HFFc6 (cell line): Measurements from ENCODE around the gene FREM3. TPM values are rescaled to one million over a fixed set of nuclear protein-coding genes. Genes with fewer than 3 reads are reported as not detected.

Experiments
- DNase-seq: peaks from one replicate; pipeline ENCODE4 v3.0.0-alpha.2; 2018
- H3K27ac Mint-ChIP-seq: 2 replicates; pipeline ENCODE4 v1.8.0; 2020; ENCODE audit warnings: mild to moderate bottlenecking, mixed read lengths
- H3K27me3 Mint-ChIP-seq: 2 replicates; pipeline ENCODE4 v1.8.0; 2021; ENCODE audit warnings: mild to moderate bottlenecking, moderate library complexity, mixed read lengths; ENCODE audit not compliant: insufficient read depth
- H3K36me3 Mint-ChIP-seq: 2 replicates; pipeline ENCODE4 v1.8.0; 2021; ENCODE audit warnings: low read depth, mixed read lengths
- H3K4me1 Mint-ChIP-seq: 2 replicates; pipeline ENCODE4 v1.8.0; 2020; ENCODE audit warnings: low read depth, mixed read lengths
- H3K4me3 Mint-ChIP-seq: 2 replicates; pipeline ENCODE4 v1.8.0; 2020; ENCODE audit warnings: mild to moderate bottlenecking, moderate library complexity, mixed read lengths
- H3K9me3 Mint-ChIP-seq: 2 replicates; pipeline ENCODE4 v1.8.0; 2020; ENCODE audit warnings: mild to moderate bottlenecking, mixed read lengths
- CTCF ChIP-seq: fragments of 200-600 bp; sonication (generic); IDR thresholded peaks from 2 replicates; pipeline ENCODE4 v1.5.0; 2021; ENCODE audit warnings: antibody characterized with exemption, mild to moderate bottlenecking
- total RNA-seq, 6 experiments: library from RNA; stranded (reverse); fragmentation: NEBNext Ultra II Directional; extraction: Animal tissue kit (Norgen Biotek cat#: 25700); gene quantifications; 2 replicates in 1 of 6; 3 replicates in 5 of 6; pipeline ENCODE4 v1.2.3, GENCODE V29; 2021

Gene FREM3
- total RNA-seq, 6 experiments from 2014 or later, result not detected

- no peak overlapping the region for H3K27ac Mint-ChIP-seq
- no peaks in the 10 kb centered on the region for H3K9me3 Mint-ChIP-seq
- H3K4me1 Mint-ChIP-seq, result peaks cover 7% of the 10 kb centered on the region
- no peak for DNase-seq
- H3K27me3 Mint-ChIP-seq, result peaks cover 3% of the 10 kb centered on the region; the same call in 1 of the 2 replicates
- TF ChIP-seq CTCF, result peak; percentile 43; the same call in 1 of the 2 replicates
- peaks cover 10% of the 10 kb centered on the region for H3K36me3 Mint-ChIP-seq
- peak overlapping the region; percentile 50 for H3K4me3 Mint-ChIP-seq
These were observed 141.4 kb downstream of the FREM3 start for GRCh38 chr4:143558823-143559756.

- H3K36me3 Mint-ChIP-seq, result peaks cover 10% of the 10 kb centered on the region
- no peak overlapping the region for H3K4me3 Mint-ChIP-seq
- peaks cover 7% of the 10 kb centered on the region for H3K4me1 Mint-ChIP-seq
- TF ChIP-seq CTCF, result no peak
- H3K27ac Mint-ChIP-seq, result no peak overlapping the region
- no peak for DNase-seq
- H3K27me3 Mint-ChIP-seq, result peaks cover 3% of the 10 kb centered on the region; the same call in 1 of the 2 replicates
- H3K9me3 Mint-ChIP-seq, result no peaks in the 10 kb centered on the region
These were observed 142.2 kb downstream of the FREM3 start for GRCh38 chr4:143558286-143558685.

DNA sequence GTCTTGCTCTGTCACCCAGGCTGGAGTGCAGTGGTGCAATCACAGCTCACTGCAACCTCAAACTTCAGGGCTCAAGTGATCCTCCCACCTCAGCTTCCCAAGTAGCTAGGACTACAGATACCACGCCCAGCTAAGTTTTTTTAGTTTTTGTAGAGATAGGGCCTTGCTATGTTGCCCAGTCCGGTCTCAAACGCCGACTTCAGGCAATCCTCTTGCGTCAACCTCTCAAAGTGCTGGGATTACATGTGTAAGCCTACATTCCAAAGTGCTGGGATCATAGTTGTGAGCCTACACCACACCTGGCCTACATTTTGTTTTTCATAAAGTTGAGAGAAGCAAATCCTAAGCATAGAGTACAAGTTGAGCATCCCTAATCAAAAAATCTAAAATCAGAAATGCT, 144.8 kb downstream of the FREM3 start:
- TF ChIP-seq CTCF, result no peak
- Mint-ChIP-seq H3K4me3 (no peak overlapping the region), H3K36me3 (peaks cover 25% of the 10 kb centered on the region), H3K27ac (no peak overlapping the region), H3K4me1 (peaks cover 7% of the 10 kb centered on the region), H3K9me3 (no peaks in the 10 kb centered on the region), H3K27me3 (no peaks in the 10 kb centered on the region; the same call in 1 of the 2 replicates)
- no peak for DNase-seq

GRCh38 chr4:143554728-143555597, 145.5 kb downstream of the FREM3 start:
- Mint-ChIP-seq H3K27ac (no peak overlapping the region), H3K4me3 (no peak overlapping the region), H3K27me3 (no peaks in the 10 kb centered on the region; the same call in 1 of the 2 replicates), H3K4me1 (peaks cover 7% of the 10 kb centered on the region), H3K9me3 (no peaks in the 10 kb centered on the region), H3K36me3 (peaks cover 30% of the 10 kb centered on the region)
- TF ChIP-seq CTCF, result no peak
- no peak for DNase-seq

- Mint-ChIP-seq H3K9me3 (no peaks in the 10 kb centered on the region), H3K4me1 (no peaks in the 10 kb centered on the region), H3K36me3 (peaks cover 37% of the 10 kb centered on the region), H3K27ac (no peak overlapping the region), H3K4me3 (no peak overlapping the region), H3K27me3 (no peaks in the 10 kb centered on the region)
- no peak for TF ChIP-seq CTCF
- no peak for DNase-seq
These were observed 150.5 kb downstream of the FREM3 start for GRCh38 chr4:143549928-143550327.
